IMR-90 (cell line): ENCODE data around the gene PFN1.
A peak's percentile ranks its signal among the peaks of the same experiment; 100 is the strongest.

ENCODE experiments used
- CEBPB ChIP-seq: IDR thresholded peaks from 2 replicates; pipeline ENCODE4 v1.6.1; 2012; ENCODE audit warnings: low read depth, low read length, improper control_type of control experiment
- FOS ChIP-seq: fragments of 150-350 bp; IDR thresholded peaks from 2 replicates; pipeline ENCODE4 v1.6.1; 2016; ENCODE audit warnings: low read depth, low read length
- MAFK ChIP-seq: IDR thresholded peaks from 2 replicates; pipeline ENCODE4 v1.6.1; 2012; ENCODE audit warnings: low read depth, low read length, improper control_type of control experiment
- MAZ ChIP-seq: IDR thresholded peaks from 2 replicates; pipeline ENCODE4 v1.6.1; 2012; ENCODE audit warnings: low read depth, mild to moderate bottlenecking, low read length, improper control_type of control experiment, moderate library complexity, borderline replicate concordance
- MXI1 ChIP-seq: IDR thresholded peaks from 2 replicates; pipeline ENCODE4 v1.6.1; 2012; ENCODE audit warnings: low read depth, mild to moderate bottlenecking, low read length, moderate library complexity, borderline replicate concordance
- POLR2A ChIP-seq: IDR thresholded peaks from 2 replicates; pipeline ENCODE4 v1.6.1; 2012; ENCODE audit warnings: mild to moderate bottlenecking, low read depth, low read length
- RCOR1 ChIP-seq: IDR thresholded peaks from 2 replicates; pipeline ENCODE4 v1.6.1; 2012; ENCODE audit warnings: mild to moderate bottlenecking, low read length, improper control_type of control experiment; ENCODE audit not compliant: insufficient replicate concordance
- RFX5 ChIP-seq: IDR thresholded peaks from 2 replicates; pipeline ENCODE4 v1.8.0; 2012; ENCODE audit warnings: low read depth, mild to moderate bottlenecking, low read length, moderate library complexity
- TF ChIP-seq, protein P1 (sequence below): conservative IDR thresholded peaks from 2 replicates; pipeline ENCODE4 v1.5.1; 2012; ENCODE audit warnings: mild to moderate bottlenecking, low read depth, low read length, improper control_type of control experiment
- TF ChIP-seq, protein P2 (sequence below): fragments of 150-350 bp; IDR thresholded peaks from 2 replicates; pipeline ENCODE4 v1.6.1; 2016; ENCODE audit warnings: low read depth, mild to moderate bottlenecking, low read length, moderate library complexity, borderline replicate concordance
- TF ChIP-seq, protein P3 (sequence below): fragments of 150-350 bp; IDR thresholded peaks from 2 replicates; pipeline ENCODE4 v1.6.1; 2017; ENCODE audit warnings: mild to moderate bottlenecking, antibody characterized with exemption, low read length, low read depth

DNA sequence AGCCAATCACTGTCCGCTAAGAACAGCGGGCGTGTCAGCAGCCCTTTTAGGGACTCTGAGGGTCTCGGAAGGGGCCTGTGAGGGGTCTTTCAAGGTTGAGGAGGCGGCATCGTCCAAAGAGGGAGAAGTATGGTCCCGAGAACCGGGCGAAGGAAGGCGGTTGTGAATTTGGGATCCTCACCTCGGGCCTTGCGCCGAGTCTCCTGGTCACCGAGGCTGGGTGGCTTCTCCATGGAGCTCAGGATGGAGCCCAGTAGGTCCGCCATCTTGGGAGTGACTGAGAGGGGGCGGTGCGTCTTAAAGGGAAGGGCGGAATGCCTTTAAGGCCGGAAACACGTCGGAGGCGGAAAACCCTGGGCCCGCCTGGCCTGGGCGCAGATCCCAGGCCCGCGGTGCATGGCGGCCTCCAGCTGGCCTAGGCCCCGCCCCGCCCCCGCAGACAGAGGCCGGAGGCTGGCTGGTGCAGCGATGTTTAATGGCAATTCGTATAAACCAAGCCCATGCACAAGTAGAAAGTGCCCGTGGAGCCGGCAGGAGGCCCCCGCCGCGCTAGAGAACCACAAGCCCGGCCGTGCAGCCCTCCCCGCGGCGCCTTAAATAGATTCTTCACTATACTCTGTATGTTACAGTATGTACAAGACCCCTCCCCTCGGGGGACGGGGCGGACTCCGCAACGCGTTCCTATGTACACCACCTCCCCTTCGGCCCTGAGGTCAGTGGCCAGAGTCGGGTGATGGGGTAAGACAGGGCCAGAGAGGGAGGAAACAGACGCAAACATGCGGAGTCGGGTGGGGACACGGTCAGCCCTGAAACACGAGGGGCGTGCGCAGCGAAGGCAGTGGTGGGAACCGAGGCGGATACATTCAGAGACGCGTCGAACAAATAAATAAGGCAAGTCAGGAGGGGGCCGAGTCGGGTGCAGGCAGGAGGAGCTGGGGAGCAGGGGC is 19.5 kb upstream of the PFN1 start, which contains the start of gene SPAG7:
- TF ChIP-seq POLR2A (peak; percentile 57), MXI1 (no peak), RFX5 (no peak), CEBPB (no peak), MAFK (no peak), FOS (no peak), MAZ (peak; percentile 61; the same call in 1 of the 2 replicates), RCOR1 (no peak)
- TF ChIP-seq, protein P1, sequence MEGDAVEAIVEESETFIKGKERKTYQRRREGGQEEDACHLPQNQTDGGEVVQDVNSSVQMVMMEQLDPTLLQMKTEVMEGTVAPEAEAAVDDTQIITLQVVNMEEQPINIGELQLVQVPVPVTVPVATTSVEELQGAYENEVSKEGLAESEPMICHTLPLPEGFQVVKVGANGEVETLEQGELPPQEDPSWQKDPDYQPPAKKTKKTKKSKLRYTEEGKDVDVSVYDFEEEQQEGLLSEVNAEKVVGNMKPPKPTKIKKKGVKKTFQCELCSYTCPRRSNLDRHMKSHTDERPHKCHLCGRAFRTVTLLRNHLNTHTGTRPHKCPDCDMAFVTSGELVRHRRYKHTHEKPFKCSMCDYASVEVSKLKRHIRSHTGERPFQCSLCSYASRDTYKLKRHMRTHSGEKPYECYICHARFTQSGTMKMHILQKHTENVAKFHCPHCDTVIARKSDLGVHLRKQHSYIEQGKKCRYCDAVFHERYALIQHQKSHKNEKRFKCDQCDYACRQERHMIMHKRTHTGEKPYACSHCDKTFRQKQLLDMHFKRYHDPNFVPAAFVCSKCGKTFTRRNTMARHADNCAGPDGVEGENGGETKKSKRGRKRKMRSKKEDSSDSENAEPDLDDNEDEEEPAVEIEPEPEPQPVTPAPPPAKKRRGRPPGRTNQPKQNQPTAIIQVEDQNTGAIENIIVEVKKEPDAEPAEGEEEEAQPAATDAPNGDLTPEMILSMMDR = peak; percentile 21; the same call in 1 of the 2 replicates
- TF ChIP-seq, protein P2, sequence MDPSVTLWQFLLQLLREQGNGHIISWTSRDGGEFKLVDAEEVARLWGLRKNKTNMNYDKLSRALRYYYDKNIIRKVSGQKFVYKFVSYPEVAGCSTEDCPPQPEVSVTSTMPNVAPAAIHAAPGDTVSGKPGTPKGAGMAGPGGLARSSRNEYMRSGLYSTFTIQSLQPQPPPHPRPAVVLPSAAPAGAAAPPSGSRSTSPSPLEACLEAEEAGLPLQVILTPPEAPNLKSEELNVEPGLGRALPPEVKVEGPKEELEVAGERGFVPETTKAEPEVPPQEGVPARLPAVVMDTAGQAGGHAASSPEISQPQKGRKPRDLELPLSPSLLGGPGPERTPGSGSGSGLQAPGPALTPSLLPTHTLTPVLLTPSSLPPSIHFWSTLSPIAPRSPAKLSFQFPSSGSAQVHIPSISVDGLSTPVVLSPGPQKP = no peak
- TF ChIP-seq, protein P3, sequence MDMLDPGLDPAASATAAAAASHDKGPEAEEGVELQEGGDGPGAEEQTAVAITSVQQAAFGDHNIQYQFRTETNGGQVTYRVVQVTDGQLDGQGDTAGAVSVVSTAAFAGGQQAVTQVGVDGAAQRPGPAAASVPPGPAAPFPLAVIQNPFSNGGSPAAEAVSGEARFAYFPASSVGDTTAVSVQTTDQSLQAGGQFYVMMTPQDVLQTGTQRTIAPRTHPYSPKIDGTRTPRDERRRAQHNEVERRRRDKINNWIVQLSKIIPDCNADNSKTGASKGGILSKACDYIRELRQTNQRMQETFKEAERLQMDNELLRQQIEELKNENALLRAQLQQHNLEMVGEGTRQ = peak; percentile 46; the same call in 1 of the 2 replicates
